HepG2 (cell line): ENCODE results near the gene KRT33A. TPM values are rescaled to one million over a fixed set of nuclear protein-coding genes. Genes with fewer than 3 reads are reported as not detected.

ENCODE experiments used
- ATAC-seq: fragments of 200-7000 bp; cut with Tn5 transposase; 3 replicates; pipeline ENCODE4 v1.9.1; 2020; ENCODE audit warnings: mild to moderate bottlenecking, moderate library complexity
- BruUV-seq: library from RNA; stranded (reverse); fragments of 400-500 nt; replicated peaks from 2 replicates; lab custom pipeline; 2021; lab: Mats Ljungman, UMichigan
- CTCF ChIA-PET: fragments of 300-600 bp; formaldehyde crosslinking; extraction: SDS; loops from one replicate; lab custom pipeline; 2021; ENCODE audit warnings: low total read pairs, inconsistent platforms, low intra/inter-chr PET ratio; lab: Yijun Ruan, JAX
- POLR2A ChIA-PET: fragments of 350-600 bp; sonication (Branson Sonifier 250); formaldehyde crosslinking; loops from one replicate; lab custom pipeline; 2020; ENCODE audit warnings: antibody characterized with exemption, inconsistent platforms; lab: Yijun Ruan, JAX
- DNase-seq: peaks from one replicate; pipeline ENCODE4 v3.0.0-alpha.2; 2015; ENCODE audit warnings: low spot score
- FAIRE-seq: peaks from 3 replicates; lab custom pipeline; 2011; peaks lifted over from hg19 to GRCh38; lab: Jason Lieb, UNC
- H2AFZ ChIP-seq: one replicate; pipeline ENCODE4 v1.6.1; 2011; ENCODE audit warnings: low read length, inconsistent platforms
- H3K27ac ChIP-seq: fragments of 300-600 bp; 3 replicates; pipeline ENCODE4 v1.8.0; 2011; ENCODE audit warnings: mixed run types, mild to moderate bottlenecking, mixed read lengths, low read length, inconsistent platforms; ENCODE audit not compliant: insufficient read depth; ENCODE audit errors: extremely low read length
- H3K27me3 ChIP-seq, 2 experiments: fragments of 200-600 bp in 1 of 2; 2 replicates in 1 of 2; 3 replicates in 1 of 2; pipeline versions ENCODE4 v1.6.0 to v1.8.0; 2011; ENCODE audit warnings: low read length in 2 of 2, mild to moderate bottlenecking in 2 of 2, moderate library complexity in 2 of 2, inconsistent platforms in 1 of 2; ENCODE audit not compliant: insufficient read depth in 2 of 2, control insufficient read depth in 1 of 2
- H3K36me3 ChIP-seq, 2 experiments: fragments of 200-600 bp in 1 of 2; replicated peaks in 1 of 2; 2 replicates in 1 of 2; 3 replicates in 1 of 2; pipeline versions ENCODE4 v1.5.1 to v1.8.0; 2011; ENCODE audit warnings: low read length in 2 of 2, inconsistent platforms in 1 of 2; ENCODE audit not compliant: insufficient read depth in 2 of 2, control insufficient read depth in 1 of 2
- H3K4me1 ChIP-seq: 2 replicates; pipeline ENCODE4 v1.5.1; 2012; ENCODE audit warnings: low read length, inconsistent platforms; ENCODE audit not compliant: insufficient read depth
- H3K4me2 ChIP-seq: 2 replicates; pipeline ENCODE4 v1.6.0; 2011; ENCODE audit warnings: low read depth, low read length, inconsistent platforms
- H3K4me3 ChIP-seq, 3 experiments: fragments of 200-600 bp in 1 of 3; sonication (generic), shearing (Covaris generic) in 1 of 3; replicated peaks in 1 of 3; 2 replicates each; pipeline ENCODE4 v1.5.1; 2011 to 2016; ENCODE audit warnings: low read length in 3 of 3, inconsistent platforms in 2 of 3, low read depth in 2 of 3, mild to moderate bottlenecking in 2 of 3, control low read depth in 1 of 3, mixed read lengths in 1 of 3; ENCODE audit not compliant: insufficient read depth in 1 of 3
- H3K79me2 ChIP-seq: one replicate; pipeline ENCODE4 v1.6.1; 2011; ENCODE audit warnings: low read length, inconsistent platforms; ENCODE audit not compliant: insufficient read depth
- H3K9ac ChIP-seq: 2 replicates; pipeline ENCODE4 v1.6.0; 2011; ENCODE audit warnings: mild to moderate bottlenecking, low read depth, low read length, inconsistent platforms; ENCODE audit not compliant: insufficient read depth
- H3K9me3 ChIP-seq: 2 replicates; pipeline ENCODE4 v1.5.1; 2012; ENCODE audit warnings: mild to moderate bottlenecking, low read length
- H4K20me1 ChIP-seq: 2 replicates; pipeline ENCODE4 v1.6.0; 2011; ENCODE audit warnings: inconsistent platforms, mild to moderate bottlenecking, low read length, moderate library complexity; ENCODE audit not compliant: insufficient read depth
- ELF4 ChIP-seq: sonication (generic); formaldehyde crosslinking; IDR thresholded peaks from 2 replicates; pipeline ENCODE4 v1.5.0; 2020; ENCODE audit warnings: missing genetic modification reagents, mild to moderate bottlenecking, moderate library complexity, borderline replicate concordance
- IKZF1 ChIP-seq: fragments of 450-650 bp; IDR thresholded peaks from 2 replicates; pipeline ENCODE4 v1.7.1; 2016
- ZMYM4 ChIP-seq: sonication (generic); formaldehyde crosslinking; IDR thresholded peaks from 2 replicates; pipeline ENCODE4 v1.8.1; 2023; ENCODE audit warnings: mild to moderate bottlenecking, missing genetic modification reagents
- ZNF333 ChIP-seq: sonication (generic); formaldehyde crosslinking; IDR thresholded peaks from 2 replicates; pipeline ENCODE4 v1.4.0; 2020; ENCODE audit warnings: mild to moderate bottlenecking, missing genetic modification reagents, borderline replicate concordance
- ZNF605 ChIP-seq: sonication (generic); formaldehyde crosslinking; IDR thresholded peaks from 2 replicates; pipeline ENCODE4 v1.8.0; 2022; ENCODE audit warnings: mild to moderate bottlenecking, missing genetic modification reagents
- ZNF772 ChIP-seq: sonication (generic); formaldehyde crosslinking; IDR thresholded peaks from 2 replicates; pipeline ENCODE4 v1.5.0; 2020; ENCODE audit warnings: mild to moderate bottlenecking, missing genetic modification reagents
- ZNF839 ChIP-seq: sonication (generic); formaldehyde crosslinking; IDR thresholded peaks from 2 replicates; pipeline ENCODE4 v1.4.0; 2020; ENCODE audit warnings: missing genetic modification reagents, mild to moderate bottlenecking, borderline replicate concordance
- ZNF841 ChIP-seq: sonication (generic); formaldehyde crosslinking; IDR thresholded peaks from 2 replicates; pipeline ENCODE4 v1.8.1; 2023; ENCODE audit warnings: missing genetic modification reagents, borderline replicate concordance
- ZSCAN20 ChIP-seq: sonication (generic); formaldehyde crosslinking; IDR thresholded peaks from 2 replicates; pipeline ENCODE4 v1.4.0; 2020; ENCODE audit warnings: missing genetic modification reagents, mild to moderate bottlenecking, borderline replicate concordance
- WGBS: methylation state at CpG from one replicate; pipeline ENCODE4 v1.1.6; 2017; ENCODE audit warnings: low lambda C conversion rate; 5-methylcytosine and 5-hydroxymethylcytosine counted together
- in situ Hi-C: cut with HindIII; loops from 2 replicates; pipeline ENCODE4 v1.10.0; 2017; ENCODE audit warnings: low pct_unique_long_range_greater_than_20kb; ENCODE audit not compliant: extremely low pct_ligation_motif_present
- intact Hi-C: fragments of 100-400 bp; cut with micrococcal nuclease; formaldehyde crosslinking; loops from one replicate; pipeline ENCODE4 v1.10.0; 2022; ENCODE audit not compliant: unreplicated experiment
- polyA plus RNA-seq, 8 experiments: library from polyadenylated mRNA; depleted of rRNA in 3 of 8; stranded (reverse) in 7 of 8; unstranded in 1 of 8; fragments of >200 nt; fragmentation: Illumina TruSeq in 4 of 8; extraction: Trizol in 4 of 8; gene quantifications; 2 replicates each; pipeline versions ENCODE4 v1.2.1 to v1.2.3, GENCODE V29; 2011 to 2016; ENCODE audit warnings: low read depth in 4 of 8, missing spikeins in 1 of 8, mixed read lengths in 1 of 8; ENCODE audit not compliant: insufficient read depth in 1 of 8
- total RNA-seq, 5 experiments: library from RNA; depleted of rRNA; stranded (reverse); fragments of >200 nt; fragmentation: Illumina TruSeq; extraction: Trizol; gene quantifications; 2 replicates each; pipeline ENCODE4 v1.2.3, GENCODE V29; 2016; ENCODE audit warnings: low read depth in 1 of 5
- TF ChIP-seq, protein P1 (sequence below): sonication (generic); formaldehyde crosslinking; IDR thresholded peaks from 2 replicates; pipeline ENCODE4 v1.5.0; 2020; ENCODE audit warnings: missing genetic modification reagents
- TF ChIP-seq, protein P2 (sequence below): IDR thresholded peaks from 2 replicates; pipeline ENCODE4 v1.6.1; 2016; ENCODE audit warnings: low read depth, missing genetic modification reagents, missing compliant biosample characterization

The KRT33A gene
- total and polyA plus RNA-seq, 2 of the 13 experiments (the other 11 are each of a cell fraction or from before 2014, with no cell fraction given) = not detected

DNA sequence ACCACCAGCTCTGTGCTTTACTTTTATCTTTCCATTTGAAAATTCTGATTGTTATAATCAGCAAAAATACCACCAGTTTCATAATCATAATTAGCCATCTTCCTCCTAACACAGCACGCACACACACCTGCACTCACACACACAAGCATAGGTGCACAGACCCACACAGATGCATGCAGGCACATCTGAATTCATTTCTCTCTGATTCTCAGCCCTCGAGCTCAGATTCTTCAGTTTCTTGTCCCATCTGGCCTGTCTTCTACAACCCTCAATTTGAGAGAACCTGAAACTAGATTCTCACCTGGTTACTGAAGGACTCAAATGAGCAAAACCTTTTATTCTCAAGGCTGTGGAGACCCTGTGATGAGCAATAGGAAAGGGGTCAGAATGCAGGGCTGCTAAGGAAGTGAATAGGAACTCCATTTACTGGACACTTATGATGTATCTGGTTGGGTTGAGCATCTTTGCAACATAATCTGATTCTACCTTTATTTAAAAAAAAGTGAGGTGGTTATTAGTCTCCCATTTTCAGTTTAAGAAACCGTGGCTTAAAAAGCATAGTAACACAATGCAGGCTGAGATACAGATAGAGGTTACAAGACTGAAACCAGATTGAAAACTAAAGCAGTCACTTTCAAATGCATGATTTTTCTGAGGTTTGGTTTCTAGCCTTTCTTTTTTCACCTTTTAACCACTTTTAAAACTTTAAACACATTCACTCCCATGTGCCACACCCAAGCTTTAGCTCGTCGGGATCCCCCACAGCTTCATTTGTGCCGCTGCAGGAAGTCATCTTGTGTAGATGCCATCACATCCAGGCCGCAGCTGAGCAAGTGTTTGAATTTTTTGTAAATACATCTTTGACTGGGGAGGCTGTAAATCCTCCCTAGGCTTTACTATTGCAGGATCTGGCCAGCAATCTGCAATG is 9.4 kb downstream of the KRT33A start:
- intact Hi-C loops (no loop called here), in situ Hi-C loops (no loop called here)
- no peaks in the 10 kb centered on the region for H4K20me1 ChIP-seq
- no peak overlapping the region for H3K4me3 ChIP-seq
- CTCF ChIA-PET = no interaction called here
- no peak for FAIRE-seq
- H3K36me3 ChIP-seq = no peaks in the 10 kb centered on the region
- DNase-seq = no peak
- H3K9ac ChIP-seq = no peak overlapping the region
- peaks cover 11% of the 10 kb centered on the region; the same call in 1 of the 2 replicates for H3K9me3 ChIP-seq
- no peaks in the 10 kb centered on the region for H3K79me2 ChIP-seq
- 8% methylated on average over 7 of the region's 7 CpGs for WGBS
- H3K4me2 ChIP-seq = no peak overlapping the region
- BruUV-seq = no TSS peak
- no peaks in the 10 kb centered on the region; a peak in 2 of 5 replicates for H3K27me3 ChIP-seq
- ATAC-seq = no peak
- H2AFZ ChIP-seq = no peak overlapping the region
- TF ChIP-seq, protein P1, sequence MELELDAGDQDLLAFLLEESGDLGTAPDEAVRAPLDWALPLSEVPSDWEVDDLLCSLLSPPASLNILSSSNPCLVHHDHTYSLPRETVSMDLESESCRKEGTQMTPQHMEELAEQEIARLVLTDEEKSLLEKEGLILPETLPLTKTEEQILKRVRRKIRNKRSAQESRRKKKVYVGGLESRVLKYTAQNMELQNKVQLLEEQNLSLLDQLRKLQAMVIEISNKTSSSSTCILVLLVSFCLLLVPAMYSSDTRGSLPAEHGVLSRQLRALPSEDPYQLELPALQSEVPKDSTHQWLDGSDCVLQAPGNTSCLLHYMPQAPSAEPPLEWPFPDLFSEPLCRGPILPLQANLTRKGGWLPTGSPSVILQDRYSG (CRISPR knock-in tag) = no peak
- POLR2A ChIA-PET = no interaction called here
- no peaks in the 10 kb centered on the region for H3K4me1 ChIP-seq
- H3K27ac ChIP-seq = no peak overlapping the region

GRCh38 chr17:41340494-41340893 is 10.1 kb downstream of the KRT33A start:
- H3K4me1 ChIP-seq = no peaks in the 10 kb centered on the region
- no peak overlapping the region for H2AFZ ChIP-seq
- no peak overlapping the region for H3K4me3 ChIP-seq
- intact Hi-C loops (no loop called here), in situ Hi-C loops (no loop called here)
- no TSS peak for BruUV-seq
- H3K4me2 ChIP-seq = no peak overlapping the region
- no peak overlapping the region for H3K9ac ChIP-seq
- 0% methylated on average over 3 of the region's 3 CpGs for WGBS
- CTCF ChIA-PET = no interaction called here
- H3K9me3 ChIP-seq = peaks cover 11% of the 10 kb centered on the region; the same call in 1 of the 2 replicates
- no peaks in the 10 kb centered on the region for H3K36me3 ChIP-seq
- H3K27me3 ChIP-seq = no peaks in the 10 kb centered on the region; a peak in 1 of 5 replicates
- ATAC-seq (no peak; the same call in 2 of the 3 replicates), FAIRE-seq (no peak), DNase-seq (no peak)
- POLR2A ChIA-PET = no interaction called here
- H4K20me1 ChIP-seq = no peaks in the 10 kb centered on the region
- no peaks in the 10 kb centered on the region for H3K79me2 ChIP-seq
- no peak overlapping the region for H3K27ac ChIP-seq
- no peak for TF ChIP-seq ZNF333 (CRISPR knock-in tag)
- no peak for TF ChIP-seq ZMYM4 (CRISPR knock-in tag)
- TF ChIP-seq, protein P2, sequence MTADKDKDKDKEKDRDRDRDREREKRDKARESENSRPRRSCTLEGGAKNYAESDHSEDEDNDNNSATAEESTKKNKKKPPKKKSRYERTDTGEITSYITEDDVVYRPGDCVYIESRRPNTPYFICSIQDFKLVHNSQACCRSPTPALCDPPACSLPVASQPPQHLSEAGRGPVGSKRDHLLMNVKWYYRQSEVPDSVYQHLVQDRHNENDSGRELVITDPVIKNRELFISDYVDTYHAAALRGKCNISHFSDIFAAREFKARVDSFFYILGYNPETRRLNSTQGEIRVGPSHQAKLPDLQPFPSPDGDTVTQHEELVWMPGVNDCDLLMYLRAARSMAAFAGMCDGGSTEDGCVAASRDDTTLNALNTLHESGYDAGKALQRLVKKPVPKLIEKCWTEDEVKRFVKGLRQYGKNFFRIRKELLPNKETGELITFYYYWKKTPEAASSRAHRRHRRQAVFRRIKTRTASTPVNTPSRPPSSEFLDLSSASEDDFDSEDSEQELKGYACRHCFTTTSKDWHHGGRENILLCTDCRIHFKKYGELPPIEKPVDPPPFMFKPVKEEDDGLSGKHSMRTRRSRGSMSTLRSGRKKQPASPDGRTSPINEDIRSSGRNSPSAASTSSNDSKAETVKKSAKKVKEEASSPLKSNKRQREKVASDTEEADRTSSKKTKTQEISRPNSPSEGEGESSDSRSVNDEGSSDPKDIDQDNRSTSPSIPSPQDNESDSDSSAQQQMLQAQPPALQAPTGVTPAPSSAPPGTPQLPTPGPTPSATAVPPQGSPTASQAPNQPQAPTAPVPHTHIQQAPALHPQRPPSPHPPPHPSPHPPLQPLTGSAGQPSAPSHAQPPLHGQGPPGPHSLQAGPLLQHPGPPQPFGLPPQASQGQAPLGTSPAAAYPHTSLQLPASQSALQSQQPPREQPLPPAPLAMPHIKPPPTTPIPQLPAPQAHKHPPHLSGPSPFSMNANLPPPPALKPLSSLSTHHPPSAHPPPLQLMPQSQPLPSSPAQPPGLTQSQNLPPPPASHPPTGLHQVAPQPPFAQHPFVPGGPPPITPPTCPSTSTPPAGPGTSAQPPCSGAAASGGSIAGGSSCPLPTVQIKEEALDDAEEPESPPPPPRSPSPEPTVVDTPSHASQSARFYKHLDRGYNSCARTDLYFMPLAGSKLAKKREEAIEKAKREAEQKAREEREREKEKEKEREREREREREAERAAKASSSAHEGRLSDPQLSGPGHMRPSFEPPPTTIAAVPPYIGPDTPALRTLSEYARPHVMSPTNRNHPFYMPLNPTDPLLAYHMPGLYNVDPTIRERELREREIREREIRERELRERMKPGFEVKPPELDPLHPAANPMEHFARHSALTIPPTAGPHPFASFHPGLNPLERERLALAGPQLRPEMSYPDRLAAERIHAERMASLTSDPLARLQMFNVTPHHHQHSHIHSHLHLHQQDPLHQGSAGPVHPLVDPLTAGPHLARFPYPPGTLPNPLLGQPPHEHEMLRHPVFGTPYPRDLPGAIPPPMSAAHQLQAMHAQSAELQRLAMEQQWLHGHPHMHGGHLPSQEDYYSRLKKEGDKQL (CRISPR knock-in tag) = no peak
- TF ChIP-seq ELF4 (CRISPR knock-in tag) = no peak
- TF ChIP-seq ZNF605 = no peak
- no peak for TF ChIP-seq ZNF839 (CRISPR knock-in tag)
- no peak for TF ChIP-seq ZSCAN20 (CRISPR knock-in tag)
- no peak for TF ChIP-seq ZNF841 (CRISPR knock-in tag)
- TF ChIP-seq IKZF1 = no peak
- TF ChIP-seq ZNF772 (CRISPR knock-in tag) = no peak
